NCI-H128 (cell line): ENCODE data around the gene RABGEF1.
"Not testable (repeated sequence)": the region's sequence is repeated elsewhere in the genome, so short reads cannot be mapped to it uniquely, and the experiment has no call there.

Experiments used
- DNase-seq: peaks from one replicate; lab custom pipeline; 2025; ENCODE audit not compliant: unreplicated experiment; lab: John Stamatoyannopoulos, UW

Gene RABGEF1

DNA sequence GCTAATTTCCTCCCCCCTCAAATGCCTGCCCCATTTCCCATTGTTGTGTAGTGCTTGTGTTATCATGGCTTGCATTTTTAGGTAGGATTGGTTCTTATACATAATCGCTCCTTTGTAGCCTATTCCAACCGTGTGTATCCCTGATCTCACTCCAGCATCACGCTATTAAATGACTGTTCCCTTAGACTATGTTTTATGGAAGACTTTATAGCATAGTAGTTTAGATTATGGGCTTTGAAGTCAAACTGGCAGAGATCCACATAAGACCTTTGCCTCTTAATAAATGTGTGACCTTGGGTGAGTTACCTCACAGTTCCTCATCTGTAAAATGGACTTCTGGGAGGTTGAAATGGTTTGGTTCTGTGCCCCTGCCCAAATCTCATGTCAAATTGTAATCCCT is 5.4 kb upstream of the RABGEF1 start:
- no peak for DNase-seq

DNA sequence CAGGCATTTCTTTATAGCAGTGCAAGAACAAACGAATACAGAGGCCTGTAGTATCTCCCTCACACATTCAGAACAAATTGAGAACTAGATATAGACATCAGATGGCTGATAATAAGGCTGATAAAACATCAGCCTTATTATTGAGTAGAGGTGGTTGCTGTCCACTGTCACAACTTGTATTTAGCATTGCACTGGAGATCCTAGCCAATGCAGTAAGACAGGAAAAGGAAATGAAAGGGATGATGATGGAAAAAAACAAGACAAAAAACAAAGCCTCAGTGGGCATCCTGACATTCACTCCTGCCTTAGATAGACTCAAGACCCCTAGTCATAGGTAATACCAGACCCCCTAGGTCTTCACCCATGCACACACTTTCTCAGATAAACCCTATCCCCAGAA is 4.7 kb upstream of the RABGEF1 start:
- DNase-seq, result no peak

DNA sequence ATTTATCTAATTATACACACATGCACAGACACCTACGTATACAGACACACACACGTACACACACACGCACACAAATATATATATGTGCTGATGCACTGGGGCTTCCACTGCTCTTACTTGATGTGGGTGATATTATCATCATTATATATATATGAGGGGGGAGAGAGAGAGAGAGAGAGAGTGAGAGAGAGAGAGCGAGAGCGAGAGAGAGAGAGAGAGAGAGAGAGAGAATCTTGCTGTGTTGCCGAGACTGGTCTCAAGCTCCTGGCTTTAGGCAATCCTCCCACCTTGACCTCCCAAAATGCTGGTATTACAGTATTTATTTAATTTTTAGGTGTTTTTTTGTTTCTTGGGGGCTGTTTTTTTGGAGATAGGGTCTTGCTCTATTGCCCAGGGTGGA is 3.6 kb upstream of the RABGEF1 start:
- DNase-seq, result no peak

DNA sequence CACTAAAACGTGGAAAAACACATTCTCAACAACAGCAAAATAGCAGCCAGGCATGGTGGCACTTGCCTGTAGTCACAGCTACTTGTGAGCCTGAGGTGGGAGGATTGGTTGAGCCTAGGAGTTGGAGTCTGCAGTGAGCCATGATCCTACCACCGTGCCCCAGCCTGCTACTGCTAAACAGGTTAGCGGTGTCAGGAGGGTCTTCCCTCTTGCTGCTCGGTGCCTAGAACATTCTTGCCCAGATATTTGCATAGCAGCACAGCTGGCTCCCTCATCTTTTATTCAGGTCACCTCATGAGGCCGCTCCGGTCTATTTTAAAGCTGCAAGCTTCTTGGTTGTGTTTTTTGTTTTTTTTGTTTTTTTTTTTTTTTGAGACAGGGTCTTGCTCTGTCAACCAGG is 2.9 kb upstream of the RABGEF1 start:
- DNase-seq, result no peak

DNA sequence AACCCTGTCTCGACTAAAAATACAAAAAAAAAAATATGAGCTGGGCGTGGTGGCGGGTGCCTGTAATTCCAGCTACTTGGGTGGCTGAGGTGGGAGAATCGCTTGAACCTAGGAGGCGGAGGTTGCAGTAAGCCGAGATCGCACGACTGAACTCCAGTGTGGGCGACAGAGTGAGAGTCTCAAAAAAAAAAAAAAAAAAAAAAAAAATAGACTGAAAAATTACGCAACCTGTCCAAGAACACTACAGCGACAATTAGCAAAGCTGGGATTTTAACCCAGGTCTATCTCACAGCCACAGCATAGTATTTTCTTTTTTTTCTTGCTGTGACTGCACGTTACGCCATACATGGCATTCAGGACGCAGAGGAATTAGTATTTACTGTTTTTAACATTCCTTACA is 1.1 kb upstream of the RABGEF1 start:
- DNase-seq, result no peak

DNA sequence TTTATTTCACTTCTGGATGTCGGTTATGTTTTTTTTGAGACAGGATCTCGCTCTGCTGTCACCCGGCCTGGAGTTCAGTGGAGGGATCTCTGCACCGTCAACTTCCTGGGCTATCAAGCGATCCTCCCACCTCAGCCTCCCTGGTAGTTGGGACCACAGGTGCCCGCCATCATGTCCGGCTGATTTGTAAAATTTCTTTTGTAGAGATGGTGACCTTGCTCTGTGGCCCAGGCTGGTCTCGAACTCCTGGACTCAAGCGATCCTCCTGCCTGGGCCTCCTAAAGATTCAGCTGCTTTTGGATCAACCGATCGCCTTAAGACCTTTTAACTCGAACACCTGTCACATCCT is 606 bp upstream of the RABGEF1 start:
- DNase-seq, result no peak

DNA sequence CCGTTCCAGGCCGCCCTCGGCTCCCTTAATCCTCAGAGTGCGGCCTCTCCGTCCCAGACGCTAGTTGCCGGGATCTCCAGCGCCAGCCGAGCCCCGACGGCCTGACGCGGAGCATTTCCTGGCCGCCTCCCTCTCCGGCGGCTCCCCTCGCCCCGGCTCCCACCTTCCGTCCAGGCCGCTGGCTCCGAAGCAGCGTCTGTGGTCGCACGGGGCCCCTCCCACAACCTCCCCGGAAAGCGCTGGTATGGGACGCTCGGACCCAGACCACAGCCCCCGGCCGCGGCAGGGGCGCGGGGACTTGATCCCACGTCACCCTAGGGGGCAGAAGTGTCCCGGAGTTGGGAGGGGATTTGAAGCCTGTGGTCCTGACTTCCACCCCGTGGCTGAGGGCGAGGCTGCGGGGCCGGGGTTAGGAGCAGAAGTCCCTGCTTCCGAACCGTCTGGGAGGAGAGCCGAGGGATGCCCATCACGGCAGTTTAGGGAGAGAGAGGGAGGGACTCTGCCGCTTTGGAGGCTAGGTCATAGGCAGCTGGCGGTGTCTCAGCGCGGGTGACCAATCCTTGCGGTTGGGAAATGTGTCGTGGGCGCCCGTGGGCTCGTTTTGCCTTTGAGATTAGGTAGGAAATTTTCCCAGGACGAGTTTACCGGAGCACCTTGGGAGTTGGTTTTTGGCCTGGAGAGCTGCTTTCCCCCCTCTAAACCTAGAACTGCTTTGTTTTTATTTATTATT is 612 bp downstream of the RABGEF1 start:
- not testable (repeated sequence) for DNase-seq

DNA sequence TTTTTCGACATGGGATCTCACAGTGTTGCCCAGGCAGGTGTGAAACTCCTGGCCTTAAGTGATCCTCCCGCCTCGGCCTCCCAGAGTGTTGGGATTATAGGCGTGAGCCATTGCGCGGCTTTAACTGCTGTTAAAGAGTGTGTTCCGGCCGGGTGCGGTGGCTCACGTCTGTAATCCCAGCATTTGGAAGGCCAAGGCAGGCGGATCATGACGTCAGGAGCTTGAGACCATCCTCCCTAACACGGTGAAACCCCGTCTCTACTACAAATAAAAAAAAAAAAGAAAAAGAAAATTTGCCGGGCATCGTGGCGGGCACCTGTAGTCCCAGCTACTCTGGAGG is 1.1 kb downstream of the RABGEF1 start:
- no peak for DNase-seq

DNA sequence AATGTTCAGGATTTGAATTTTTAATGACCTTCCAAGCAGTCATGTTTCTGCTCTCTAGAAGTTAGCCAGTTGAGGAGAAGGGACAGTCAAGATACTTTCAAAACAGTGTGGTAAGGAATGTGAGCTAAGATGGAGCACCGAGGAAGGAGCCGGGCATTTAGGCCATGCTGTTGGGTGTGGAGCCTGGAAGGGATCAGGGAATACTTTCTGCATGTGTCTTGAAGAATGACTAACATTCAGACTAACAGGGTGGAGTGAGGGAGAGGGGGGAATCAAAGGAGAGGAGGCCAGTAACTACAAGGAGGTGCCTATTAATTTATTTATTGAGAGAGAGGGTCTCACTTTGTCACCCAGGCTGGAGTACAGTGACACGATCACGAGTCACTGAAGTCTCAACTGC is 1.8 kb downstream of the RABGEF1 start:
- DNase-seq, result not testable (repeated sequence)

DNA sequence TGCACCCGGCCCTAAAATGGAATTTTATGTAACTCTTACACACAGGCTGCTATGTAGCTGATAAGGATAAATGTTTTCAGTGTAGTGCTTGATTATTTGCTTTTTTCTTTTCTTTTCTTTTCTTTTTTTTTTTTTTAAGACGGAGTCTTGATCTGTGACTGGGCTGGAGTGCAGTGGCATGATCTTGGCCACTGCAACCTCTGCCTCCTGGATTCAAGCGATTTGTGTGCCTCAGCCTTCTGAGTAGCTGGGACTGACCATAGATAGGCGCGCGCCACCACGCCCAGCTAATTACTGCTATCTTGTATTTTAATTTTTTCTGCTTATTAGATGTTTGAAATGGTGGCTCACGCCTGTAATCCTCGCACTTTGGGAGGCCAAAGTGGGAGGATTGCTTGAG is 3.4 kb downstream of the RABGEF1 start:
- DNase-seq, result no peak

DNA sequence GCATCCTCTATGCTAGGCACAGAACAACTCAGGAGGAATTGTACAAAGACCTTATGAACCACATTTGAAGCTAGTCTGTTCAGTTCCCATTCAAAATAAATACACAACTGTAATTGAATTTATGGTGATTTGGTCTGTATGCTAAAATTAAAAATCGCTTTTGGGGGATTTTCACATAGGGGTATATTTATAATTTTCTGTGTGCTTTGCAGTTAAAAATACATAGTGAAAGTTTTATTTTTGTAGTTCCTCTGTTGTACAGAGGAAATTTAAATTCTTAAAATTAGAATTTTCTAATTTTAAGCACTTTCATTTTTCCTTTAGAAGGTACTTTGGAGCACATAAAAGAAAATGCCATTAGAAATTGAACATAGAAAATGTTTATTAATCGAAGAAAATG is 6.9 kb downstream of the RABGEF1 start:
- DNase-seq, result no peak

DNA sequence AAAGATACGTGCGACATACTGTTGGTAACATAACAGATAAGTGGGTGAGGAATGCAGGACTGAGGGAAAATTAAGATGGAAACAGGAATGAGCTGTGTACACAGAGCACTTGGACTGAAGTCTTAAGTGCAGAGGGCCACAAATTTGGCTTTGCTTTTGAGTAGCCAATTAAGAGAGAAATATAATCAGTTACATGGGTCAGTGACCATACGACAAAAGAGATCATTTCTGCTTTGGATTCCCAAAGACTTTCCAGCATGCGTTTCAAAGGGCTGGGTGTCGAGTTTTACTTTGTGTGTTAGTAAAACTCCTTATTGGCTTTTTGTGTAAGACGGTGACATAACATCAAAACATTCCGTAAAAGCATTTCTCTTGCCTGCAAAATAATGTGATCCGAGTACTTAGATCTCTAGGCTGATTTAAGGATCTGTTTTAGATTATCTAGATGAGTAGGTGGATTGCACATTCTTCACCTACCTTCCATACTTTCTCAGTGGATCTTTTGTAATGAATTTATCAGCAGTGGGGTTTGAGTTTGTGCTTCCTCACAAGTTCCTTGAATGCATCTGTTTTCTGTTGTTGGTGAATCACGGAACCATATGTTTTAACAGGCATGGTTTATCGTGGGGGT is 7.5 kb downstream of the RABGEF1 start:
- no peak for DNase-seq

DNA sequence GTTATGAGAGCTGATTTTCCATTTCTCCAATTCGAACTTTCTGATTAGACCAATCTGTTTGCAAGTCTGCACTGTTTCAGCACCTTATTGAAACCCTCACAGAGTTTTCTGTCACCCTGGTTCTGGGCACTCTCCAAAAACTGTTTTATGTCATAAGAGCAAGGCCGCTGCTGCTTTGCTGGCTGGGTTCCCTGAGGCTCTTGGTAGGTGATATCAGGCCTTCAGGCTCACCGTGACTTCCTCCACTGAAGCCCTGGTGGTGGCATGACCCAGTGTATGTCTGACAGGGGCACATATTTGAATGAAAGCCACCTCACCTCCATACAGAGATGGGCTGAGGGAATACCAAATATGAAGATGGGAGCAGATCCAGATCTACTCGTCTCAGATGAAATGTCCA is 8.3 kb downstream of the RABGEF1 start:
- DNase-seq, result no peak

DNA sequence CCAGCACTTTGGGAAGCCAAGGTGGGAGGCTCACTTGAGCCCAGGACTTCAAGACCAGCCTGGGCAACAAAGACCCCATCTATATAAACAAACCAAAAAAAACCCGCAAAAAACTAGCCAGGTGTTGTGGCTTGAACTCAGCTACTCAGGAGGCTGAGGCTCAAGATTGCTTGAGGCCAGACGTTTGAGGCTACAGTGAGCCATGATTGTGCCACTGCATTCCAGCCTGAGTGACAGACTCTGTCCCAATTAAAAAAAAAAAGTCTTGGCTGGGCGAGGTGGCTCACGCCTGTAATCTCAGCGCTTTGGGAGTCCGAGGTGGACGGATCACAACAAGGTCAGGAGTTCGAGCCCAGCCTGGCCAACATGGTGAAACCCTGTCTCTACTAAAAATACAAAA is 11.4 kb downstream of the RABGEF1 start:
- no peak for DNase-seq

DNA sequence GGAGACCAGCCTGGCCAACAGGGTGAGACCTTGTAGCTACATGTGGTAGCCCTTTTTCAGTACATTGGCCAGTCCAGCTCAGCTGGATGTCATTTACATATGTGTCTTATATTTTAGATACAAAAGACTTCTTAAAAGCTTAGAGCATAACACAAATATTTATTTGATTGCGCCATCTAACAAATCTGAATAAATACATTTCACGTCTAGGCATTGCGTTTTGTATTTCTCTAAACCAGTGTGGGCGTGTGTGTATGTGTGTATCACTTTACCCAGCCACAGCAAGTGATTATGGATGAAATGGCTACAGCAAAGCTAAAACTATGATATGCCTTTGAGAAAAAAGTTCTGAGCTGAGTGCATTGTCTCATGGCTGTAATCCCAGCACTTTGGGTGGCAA is 14.0 kb downstream of the RABGEF1 start:
- no peak for DNase-seq

DNA sequence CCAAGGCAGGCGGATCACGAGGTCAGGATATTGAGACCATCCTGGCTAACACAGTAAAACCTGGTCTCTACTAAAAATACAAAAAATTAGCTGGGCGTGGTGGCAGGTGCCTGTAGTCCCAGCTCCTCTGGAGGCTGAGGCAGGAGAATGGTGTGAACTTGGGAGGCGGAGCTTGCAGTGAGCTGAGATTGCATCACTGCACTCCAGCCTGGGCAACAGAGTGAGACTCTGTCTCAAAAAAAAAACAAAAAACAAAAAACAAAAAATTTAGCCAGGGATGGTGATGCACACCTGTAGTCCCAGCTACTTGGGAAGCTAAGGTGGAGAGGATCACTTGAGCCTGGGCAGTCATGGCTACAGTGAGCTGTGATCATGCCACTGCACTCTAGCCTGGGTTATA is 14.5 kb downstream of the RABGEF1 start:
- not testable (repeated sequence) for DNase-seq

DNA sequence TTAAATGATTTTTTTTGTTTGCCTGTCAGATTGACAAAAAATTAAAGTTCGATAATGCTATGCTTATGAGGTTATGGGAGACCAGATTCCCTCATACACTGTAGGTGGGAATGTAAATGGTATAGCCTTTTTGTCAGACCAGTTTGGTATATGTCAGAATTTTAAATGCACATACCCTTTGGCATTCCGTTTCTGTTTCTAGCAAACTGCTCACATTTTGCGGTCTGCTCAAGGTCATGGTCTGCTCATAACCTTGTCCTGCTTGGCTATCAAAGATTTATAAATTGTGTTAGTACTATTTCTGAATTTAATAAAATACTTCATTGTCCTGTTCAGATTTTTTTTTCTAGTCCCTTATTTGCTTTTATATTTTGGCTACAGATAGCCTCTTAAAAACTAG is 15.7 kb downstream of the RABGEF1 start:
- not testable (repeated sequence) for DNase-seq

DNA sequence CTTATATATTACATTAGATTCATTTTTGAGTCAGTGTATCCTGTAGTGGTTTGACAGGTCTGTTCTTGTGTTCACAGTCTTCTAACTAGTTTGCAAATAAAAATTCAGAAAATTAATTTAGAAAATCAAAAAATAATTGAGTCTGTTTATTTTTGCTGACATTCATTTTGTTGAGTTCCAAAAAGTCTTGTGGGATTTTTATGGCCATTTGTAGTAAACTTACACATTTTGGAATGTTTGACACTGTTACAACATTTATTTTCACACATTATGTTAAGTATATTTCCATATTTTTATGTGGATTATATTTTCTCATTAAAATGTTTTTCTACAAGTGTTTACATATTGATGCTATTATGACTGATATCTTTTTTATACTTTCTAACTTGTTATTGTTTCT is 16.4 kb downstream of the RABGEF1 start:
- no peak for DNase-seq

DNA sequence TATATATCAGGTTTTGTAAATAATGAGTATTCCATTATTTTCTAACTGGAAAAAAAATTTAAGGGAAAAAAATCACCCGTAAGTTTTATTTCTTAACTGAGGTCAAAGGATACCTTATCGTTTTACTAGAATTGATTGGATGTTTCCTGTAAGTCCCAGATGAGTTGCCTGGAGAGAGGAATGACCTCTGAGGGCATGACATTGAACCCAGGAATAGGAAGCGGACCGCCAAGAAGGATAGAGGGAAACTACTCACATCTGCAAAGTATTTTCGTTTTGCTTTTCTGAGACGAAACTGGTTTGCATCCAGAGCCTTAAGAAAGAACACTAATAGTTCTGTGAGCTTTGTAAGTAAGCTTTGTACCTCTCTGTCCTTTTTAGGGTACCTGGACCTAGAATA is 17.4 kb downstream of the RABGEF1 start:
- no peak for DNase-seq

DNA sequence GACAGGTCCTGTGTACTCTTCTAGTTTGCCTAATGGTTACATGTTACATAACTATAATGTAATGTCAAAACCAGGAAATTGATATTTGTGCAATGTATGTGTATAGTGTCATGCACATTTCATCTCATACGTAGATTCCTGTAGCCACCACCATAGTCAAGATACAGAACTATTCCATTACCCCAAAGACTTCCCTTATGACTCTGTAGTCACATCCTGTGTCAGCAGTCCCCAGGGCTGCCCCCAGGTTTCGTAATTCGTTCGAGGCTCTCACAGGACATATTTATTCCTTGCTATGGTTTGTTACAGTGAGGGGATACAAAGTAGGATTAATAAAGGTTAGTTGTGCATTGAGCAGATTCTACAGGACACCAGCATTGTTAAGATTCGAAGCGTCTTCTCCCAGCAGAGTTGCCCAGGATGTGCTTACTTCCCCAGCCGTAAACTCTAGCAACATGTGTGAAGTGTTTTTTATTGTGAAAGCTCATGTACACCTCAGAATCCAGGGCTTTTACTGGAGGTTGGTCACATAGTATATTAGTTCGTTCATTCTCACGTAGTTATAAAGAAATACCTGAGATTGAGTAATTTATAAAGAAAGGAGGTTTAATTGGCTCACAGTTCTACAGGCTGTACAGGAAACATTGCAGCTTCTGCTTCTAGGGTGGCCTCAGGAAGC is 18.6 kb downstream of the RABGEF1 start:
- DNase-seq, result no peak

DNA sequence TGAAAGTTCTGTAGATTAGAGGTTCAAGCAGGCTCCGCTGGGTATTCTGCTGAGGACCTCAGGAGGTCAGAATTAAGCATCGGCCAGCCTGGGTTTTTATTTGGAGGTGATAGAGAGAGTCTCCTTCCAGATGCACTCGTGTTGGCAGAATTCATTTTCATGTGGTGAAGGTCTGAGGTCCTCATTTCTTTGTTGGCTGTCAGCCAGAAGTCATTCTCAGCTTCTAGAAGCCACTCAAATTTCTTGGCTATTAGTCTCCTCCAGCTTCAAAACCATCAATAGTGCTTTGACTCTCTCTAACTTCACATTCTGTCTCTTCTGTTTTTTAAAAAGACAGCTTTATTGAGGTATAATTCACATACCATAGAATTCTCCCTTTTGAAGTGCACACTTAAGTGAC is 22.6 kb downstream of the RABGEF1 start:
- DNase-seq, result not testable (repeated sequence)

DNA sequence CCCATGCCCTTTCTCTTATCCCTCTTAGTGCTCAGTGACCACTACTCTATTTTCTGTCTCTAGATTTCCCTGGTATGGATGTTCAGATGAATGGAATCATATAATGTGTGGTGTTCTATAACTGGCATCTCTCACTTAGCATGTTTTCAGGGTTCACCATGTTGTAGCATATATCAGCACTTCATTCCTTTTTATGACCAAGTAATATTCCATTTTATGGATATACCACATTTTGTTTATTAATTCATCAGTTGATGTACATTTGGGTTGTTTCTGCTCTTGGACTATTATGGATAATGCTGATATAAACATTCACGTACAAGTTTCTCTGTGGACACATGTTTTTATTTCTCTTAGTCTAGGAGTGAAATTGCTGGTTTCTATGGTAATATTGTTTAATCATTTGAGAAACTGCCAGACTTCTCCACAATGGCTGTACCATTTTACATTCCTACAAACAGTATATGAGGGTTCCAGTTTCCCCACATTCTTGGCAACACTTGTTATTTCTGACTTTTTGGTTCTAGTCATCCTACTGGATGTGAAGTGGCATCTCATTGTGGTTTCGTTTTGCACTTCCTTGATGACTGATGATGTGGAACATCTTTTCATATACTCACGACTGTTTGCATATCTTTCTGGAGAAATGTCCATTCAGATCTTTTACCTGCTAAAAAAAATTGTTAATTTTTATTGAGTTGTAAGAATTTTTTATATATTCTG is 23.3 kb downstream of the RABGEF1 start:
- not testable (repeated sequence) for DNase-seq
